Measurements from ENCODE around the gene SETDB2. TPM values are rescaled to one million over a fixed set of nuclear protein-coding genes. Genes with fewer than 3 reads are reported as not detected.

SETDB2 gene
- total and polyA plus RNA-seq, 10 of the 15 experiments (the other 5 are each of a cell fraction or from before 2014, with no cell fraction given), result 1.2 to 10.0 (median 7.4) TPM

- TF ChIP-seq CBX3 (IDR thresholded peaks at IDR 0.05; ENCODE audit: borderline replicate concordance, low read depth) (no peak), FOXM1 (IDR thresholded peaks at IDR 0.05; ENCODE audit: low read depth, low read length) (no peak), MYB (IDR thresholded peaks at IDR 0.05; ENCODE audit: borderline replicate concordance, low read depth, low read length) (no peak), MYC (IDR thresholded peaks at IDR 0.05; ENCODE audit: insufficient read depth, insufficient read length, insufficient replicate concordance, low read length, severe bottlenecking) (no peak), CEBPZ (IDR thresholded peaks at IDR 0.05; ENCODE audit: low read depth, low read length) (no peak), RBBP5 (conservative IDR thresholded peaks at IDR 0.05) (no peak), EED (IDR thresholded peaks at IDR 0.05; ENCODE audit: low read depth) (0 out of 2 replicates have a peak, but pooled peaks have one; percentile 41), JUNB (IDR thresholded peaks at IDR 0.05) (no peak), SIN3A (IDR thresholded peaks at IDR 0.05; ENCODE audit: low read depth, low read length) (no peak), KAT2A (conservative IDR thresholded peaks at IDR 0.05; ENCODE audit: control insufficient read depth, low read depth, low read length) (no peak)
Measured at GRCh38 chr13:49443704-49444523, at the start of gene SETDB2, which contains the start of gene CAB39L (continued).

All from GM12878 (cell line).